ENCODE results near the gene PLEKHH2.
"Not testable (repeated sequence)": the region's sequence is repeated elsewhere in the genome, so short reads cannot be mapped to it uniquely, and the experiment has no call there.

PLEKHH2 gene

GRCh38 chr2:43637030-43637803 is at the start of gene PLEKHH2:
Gene PLEKHH2, plus strand, starts transcription at chr2:43637260. Its CDS starts 7,414 bp downstream, at chr2:43644674.
- no peak for FAIRE-seq
- peak; percentile 97 for DNase-seq (ENCODE audit: insufficient read length, low spot score)

GRCh38 chr2:43592443-43592842 is 44.6 kb upstream of the PLEKHH2 start:
- FAIRE-seq: no peak

GRCh38 chr2:43593254-43593653 is 43.8 kb upstream of the PLEKHH2 start:
- DNase-seq (ENCODE audit: insufficient read length, low spot score): no peak
- no peak for FAIRE-seq

More at GRCh38 chr2:43592443-43592842, 44.6 kb upstream of the PLEKHH2 start:
- DNase-seq (ENCODE audit: insufficient read length, low spot score): no peak

GRCh38 chr2:43594875-43595274 is 42.2 kb upstream of the PLEKHH2 start:
- DNase-seq (ENCODE audit: insufficient read length, low spot score) (no peak), FAIRE-seq (no peak)

- DNase-seq (ENCODE audit: insufficient read length, low spot score) (peak; percentile 99), FAIRE-seq (peak; percentile 96)
These were observed 41.3 kb upstream of the PLEKHH2 start, which contains the start of gene THADA for GRCh38 chr2:43595603-43596412. Gene THADA, minus strand, starts transcription at chr2:43596038. Its CDS starts 3,646 bp downstream, at chr2:43592392.

- DNase-seq (ENCODE audit: insufficient read length, low spot score); FAIRE-seq: not testable (repeated sequence)
These were observed 36.5 kb upstream of the PLEKHH2 start for GRCh38 chr2:43600596-43600995.

GRCh38 chr2:43604674-43605073 is 32.4 kb upstream of the PLEKHH2 start:
- no peak for DNase-seq (ENCODE audit: insufficient read length, low spot score)
- no peak for FAIRE-seq

GRCh38 chr2:43605079-43605655 is 31.9 kb upstream of the PLEKHH2 start:
- DNase-seq (ENCODE audit: insufficient read length, low spot score) (peak; percentile 70), FAIRE-seq (no peak)

- DNase-seq (ENCODE audit: insufficient read length, low spot score): no peak
- FAIRE-seq: no peak
These were observed 31.2 kb upstream of the PLEKHH2 start for GRCh38 chr2:43605851-43606250.

- peak; percentile 61 for DNase-seq (ENCODE audit: insufficient read length, low spot score)
- FAIRE-seq: no peak
These were observed 27.7 kb upstream of the PLEKHH2 start for GRCh38 chr2:43609290-43609918.

GRCh38 chr2:43610361-43610760 is 26.7 kb upstream of the PLEKHH2 start:
- FAIRE-seq: no peak

GRCh38 chr2:43611987-43612894 is 24.8 kb upstream of the PLEKHH2 start:
- DNase-seq (ENCODE audit: insufficient read length, low spot score) (peak; percentile 72), FAIRE-seq (peak; percentile 77)

More at GRCh38 chr2:43610361-43610760, 26.7 kb upstream of the PLEKHH2 start:
- no peak for DNase-seq (ENCODE audit: insufficient read length, low spot score)

- DNase-seq (ENCODE audit: insufficient read length, low spot score): no peak
- no peak for FAIRE-seq
These were observed 24.1 kb upstream of the PLEKHH2 start for GRCh38 chr2:43612944-43613343.

GRCh38 chr2:43616967-43617680 is 19.9 kb upstream of the PLEKHH2 start:
- FAIRE-seq (no peak), DNase-seq (ENCODE audit: insufficient read length, low spot score) (no peak)

GRCh38 chr2:43619511-43619910 is 17.5 kb upstream of the PLEKHH2 start:
- DNase-seq (ENCODE audit: insufficient read length, low spot score): no peak
- no peak for FAIRE-seq

GRCh38 chr2:43622931-43623451 is 14.1 kb upstream of the PLEKHH2 start:
- no peak for DNase-seq (ENCODE audit: insufficient read length, low spot score)
- no peak for FAIRE-seq

GRCh38 chr2:43631618-43632317 is 5.3 kb upstream of the PLEKHH2 start:
- FAIRE-seq: no peak
- DNase-seq (ENCODE audit: insufficient read length, low spot score): no peak

GRCh38 chr2:43634604-43635306 is 2.3 kb upstream of the PLEKHH2 start:
- DNase-seq (ENCODE audit: insufficient read length, low spot score) (peak; percentile 23), FAIRE-seq (no peak)

Data from HTR-8/SVneo (cell line).